Medulla oblongata (tissue), 1 donor: Measurements from ENCODE around the gene ASB18.

Source experiments
- DNase-seq: peaks from one replicate; pipeline ENCODE4 v3.0.0-alpha.2; 2015; ENCODE audit errors: extremely low spot score

The ASB18 gene

GRCh38 chr2:236175548-236176150 is 88.6 kb downstream of the ASB18 start:
- DNase-seq = no peak

- DNase-seq = no peak
Measured at GRCh38 chr2:236173729-236174607, 90.2 kb downstream of the ASB18 start.

- no peak for DNase-seq
Measured at GRCh38 chr2:236173036-236173728, 91.0 kb downstream of the ASB18 start.

- no peak for DNase-seq
Measured at GRCh38 chr2:236172255-236173035, 91.8 kb downstream of the ASB18 start.

GRCh38 chr2:236171680-236172254 is 92.4 kb downstream of the ASB18 start:
- DNase-seq = peak; percentile 74

- DNase-seq = no peak
Measured at GRCh38 chr2:236171181-236171679, 93.0 kb downstream of the ASB18 start.

- no peak for DNase-seq
Measured at GRCh38 chr2:236170590-236171165, 93.5 kb downstream of the ASB18 start.

GRCh38 chr2:236169741-236170589 is 94.2 kb downstream of the ASB18 start:
- no peak for DNase-seq

GRCh38 chr2:236169151-236169721 is 95.0 kb downstream of the ASB18 start:
- DNase-seq = peak; percentile 40

GRCh38 chr2:236168110-236169080 is 95.8 kb downstream of the ASB18 start, which contains the start of gene GBX2:
Gene GBX2 (minus strand): TSS chr2:236168386. CDS start chr2:236167971, 415 bp downstream.
- DNase-seq = peak; percentile 60

- no peak for DNase-seq
Measured at GRCh38 chr2:236167297-236168109, 96.7 kb downstream of the ASB18 start.

- no peak for DNase-seq
Measured at GRCh38 chr2:236166796-236167296, 97.4 kb downstream of the ASB18 start.

- no peak for DNase-seq
Measured at GRCh38 chr2:236165842-236166795, 98.1 kb downstream of the ASB18 start.

GRCh38 chr2:236164925-236165841 is 99.0 kb downstream of the ASB18 start:
- no peak for DNase-seq
